Keratinocyte (primary cell): Measurements from ENCODE around the gene CIDEB.
A peak's percentile ranks its signal among the peaks of the same experiment; 100 is the strongest.

ENCODE experiments used
- EZH2 ChIP-seq: IDR thresholded peaks from one replicate; pipeline ENCODE4 v1.6.1; 2012; ENCODE audit warnings: inconsistent platforms, mild to moderate bottlenecking, low read length, moderate library complexity
- TF ChIP-seq, protein P1 (sequence below), 3 experiments: IDR thresholded peaks in 1 of 3; conservative IDR thresholded peaks in 1 of 3; optimal IDR thresholded peaks in 1 of 3; 2 replicates in 2 of 3; 3 replicates in 1 of 3; pipeline versions ENCODE3 to v1.5.1; 2011; ENCODE audit warnings: low read length in 3 of 3, mild to moderate bottlenecking in 3 of 3, moderate library complexity in 2 of 3, control low read depth in 1 of 3, inconsistent platforms in 1 of 3; ENCODE audit not compliant: insufficient read depth in 2 of 3; ENCODE audit errors: extremely low read depth in 1 of 3

- TF ChIP-seq, protein P1, sequence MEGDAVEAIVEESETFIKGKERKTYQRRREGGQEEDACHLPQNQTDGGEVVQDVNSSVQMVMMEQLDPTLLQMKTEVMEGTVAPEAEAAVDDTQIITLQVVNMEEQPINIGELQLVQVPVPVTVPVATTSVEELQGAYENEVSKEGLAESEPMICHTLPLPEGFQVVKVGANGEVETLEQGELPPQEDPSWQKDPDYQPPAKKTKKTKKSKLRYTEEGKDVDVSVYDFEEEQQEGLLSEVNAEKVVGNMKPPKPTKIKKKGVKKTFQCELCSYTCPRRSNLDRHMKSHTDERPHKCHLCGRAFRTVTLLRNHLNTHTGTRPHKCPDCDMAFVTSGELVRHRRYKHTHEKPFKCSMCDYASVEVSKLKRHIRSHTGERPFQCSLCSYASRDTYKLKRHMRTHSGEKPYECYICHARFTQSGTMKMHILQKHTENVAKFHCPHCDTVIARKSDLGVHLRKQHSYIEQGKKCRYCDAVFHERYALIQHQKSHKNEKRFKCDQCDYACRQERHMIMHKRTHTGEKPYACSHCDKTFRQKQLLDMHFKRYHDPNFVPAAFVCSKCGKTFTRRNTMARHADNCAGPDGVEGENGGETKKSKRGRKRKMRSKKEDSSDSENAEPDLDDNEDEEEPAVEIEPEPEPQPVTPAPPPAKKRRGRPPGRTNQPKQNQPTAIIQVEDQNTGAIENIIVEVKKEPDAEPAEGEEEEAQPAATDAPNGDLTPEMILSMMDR (optimal IDR thresholded peaks at IDR 0.05 in 1 of 3, IDR thresholded peaks at IDR 0.05 in 1 of 3, conservative IDR thresholded peaks at IDR 0.05 in 1 of 3; ENCODE audit: extremely low read depth in 1 of 3, insufficient read depth in 2 of 3, low read length in 3 of 3) = peak; percentile 77 to 94 (median 91)
- no peak for TF ChIP-seq EZH2
Measured at GRCh38 chr14:24332268-24332993, 24.7 kb upstream of the CIDEB start.
